Heart left ventricle (tissue), 13 donors: ENCODE results near the gene LPA.
"Not testable (repeated sequence)": the region's sequence is repeated elsewhere in the genome, so short reads cannot be mapped to it uniquely, and the experiment has no call there.

Experiments
- POLR2A ChIP-seq, 2 donors: fragments of 450-650 bp; IDR thresholded peaks; one replicate each; pipeline ENCODE4 v1.6.1; 2017; ENCODE audit warnings: antibody characterized with exemption in 2 of 2, mild to moderate bottlenecking in 2 of 2, moderate library complexity in 2 of 2
- TF ChIP-seq, protein P1 (sequence below), 12 donors: fragments of 200-600 bp; sonication (generic) in 4 of 12; IDR thresholded peaks; one replicate each; pipeline versions ENCODE4 v1.5.0 to v1.8.0; 2018 to 2022; ENCODE audit warnings: antibody characterized with exemption in 12 of 12, mild to moderate bottlenecking in 5 of 12
- donor health status: ischemic (EF 13 %, LVEDD 7.1; RV severe dilation, severe dysfunction).
- donor health status: DM: no; HTN: yes; CAD: no.
- donor health status: DM: no; HTN: no; CAD: no.
- donor health status: ischemic (EF 25% LVEDD 6.9; RV normal size, moderate dysfunction).
- donor health status: ischemic (EF 25% LVEDD 5.7; RV mildly dilated, moderate dysfunction).
- donor health status: ischemic (EF 35%, LVEDD 5.7; RV mildly dilated, moderate dysfunction).
- donor health status: nonischemic (EF 11% LVEDD 7.7; RV severe dilation, severe dysfunction).
- donor health status: DM: yes; HTN: yes; CAD: no.
- donor health status: PGD.
- donor health status: ischemic (EF 29% LVEDD 5.4; RV normal size, mild dysfunction).
- donor health status: nonischemic (EF 23%, LVEDD 6.1; RV moderate dilation, normal function).

- TF ChIP-seq, protein P1, sequence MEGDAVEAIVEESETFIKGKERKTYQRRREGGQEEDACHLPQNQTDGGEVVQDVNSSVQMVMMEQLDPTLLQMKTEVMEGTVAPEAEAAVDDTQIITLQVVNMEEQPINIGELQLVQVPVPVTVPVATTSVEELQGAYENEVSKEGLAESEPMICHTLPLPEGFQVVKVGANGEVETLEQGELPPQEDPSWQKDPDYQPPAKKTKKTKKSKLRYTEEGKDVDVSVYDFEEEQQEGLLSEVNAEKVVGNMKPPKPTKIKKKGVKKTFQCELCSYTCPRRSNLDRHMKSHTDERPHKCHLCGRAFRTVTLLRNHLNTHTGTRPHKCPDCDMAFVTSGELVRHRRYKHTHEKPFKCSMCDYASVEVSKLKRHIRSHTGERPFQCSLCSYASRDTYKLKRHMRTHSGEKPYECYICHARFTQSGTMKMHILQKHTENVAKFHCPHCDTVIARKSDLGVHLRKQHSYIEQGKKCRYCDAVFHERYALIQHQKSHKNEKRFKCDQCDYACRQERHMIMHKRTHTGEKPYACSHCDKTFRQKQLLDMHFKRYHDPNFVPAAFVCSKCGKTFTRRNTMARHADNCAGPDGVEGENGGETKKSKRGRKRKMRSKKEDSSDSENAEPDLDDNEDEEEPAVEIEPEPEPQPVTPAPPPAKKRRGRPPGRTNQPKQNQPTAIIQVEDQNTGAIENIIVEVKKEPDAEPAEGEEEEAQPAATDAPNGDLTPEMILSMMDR (IDR thresholded peaks at IDR 0.05), result not testable (repeated sequence)
- not testable (repeated sequence) for TF ChIP-seq POLR2A (IDR thresholded peaks at IDR 0.05)
These were observed 68.8 kb downstream of the LPA start for GRCh38 chr6:160595297-160595696.
